GM10248 (cell line): ENCODE data around the gene ZNF197.
"Not testable (repeated sequence)": the region's sequence is repeated elsewhere in the genome, so short reads cannot be mapped to it uniquely, and the experiment has no call there.

Source experiments
- CTCF ChIA-PET: fragments of 300-600 bp; sonication (Branson Sonifier 250); formaldehyde crosslinking; extraction: SDS; loops from one replicate; lab custom pipeline; 2021; ENCODE audit warnings: antibody characterized with exemption; lab: Yijun Ruan, JAX
- POLR2A ChIA-PET: fragments of 350-650 bp; sonication (Branson Sonifier 250); formaldehyde crosslinking; extraction: SDS; loops from one replicate; lab custom pipeline; 2020; ENCODE audit warnings: antibody characterized with exemption; lab: Yijun Ruan, JAX
- DNase-seq: peaks from one replicate; pipeline ENCODE4 v3.0.0; 2012; ENCODE audit errors: extremely low spot score
- CTCF ChIP-seq: IDR thresholded peaks from 2 replicates; pipeline ENCODE4 v1.5.1; 2012; ENCODE audit warnings: mild to moderate bottlenecking, low read depth; ENCODE audit errors: extremely low read depth, missing control alignments, control extremely low read depth

The ZNF197 gene

GRCh38 chr3:44624749-44625480 is at the start of gene ZNF197:
Gene ZNF197 (plus strand): TSS chr3:44625036. CDS start chr3:44629155, 4,119 bp downstream.
- DNase-seq = peak; percentile 79
- POLR2A ChIA-PET = no interaction called here
- no peak for TF ChIP-seq CTCF
- CTCF ChIA-PET = interaction anchor here (0.8 to 1.6 kb wide), 5 partner anchors 10 to 289 kb away, joined by 3 to 4 read pairs (median 4); no protein-coding TSS in a partner anchor

- POLR2A ChIA-PET = no interaction called here
- CTCF ChIA-PET = interaction anchor here (0.9 kb wide), 1 partner anchor 10 kb away, joined by 3 read pairs; no protein-coding TSS in a partner anchor
- no peak for TF ChIP-seq CTCF
- no peak for DNase-seq
Measured at GRCh38 chr3:44576613-44577012, 48.2 kb upstream of the ZNF197 start.

GRCh38 chr3:44577354-44577952 is 47.4 kb upstream of the ZNF197 start:
- DNase-seq, CTCF ChIA-PET, POLR2A ChIA-PET: not testable (repeated sequence)

GRCh38 chr3:44578316-44578715 is 46.5 kb upstream of the ZNF197 start:
- DNase-seq, CTCF ChIA-PET, POLR2A ChIA-PET: not testable (repeated sequence)

- POLR2A ChIA-PET, CTCF ChIA-PET, DNase-seq: not testable (repeated sequence)
Measured at GRCh38 chr3:44578924-44579515, 45.8 kb upstream of the ZNF197 start.

GRCh38 chr3:44579749-44580148 is 45.1 kb upstream of the ZNF197 start:
- DNase-seq, CTCF ChIA-PET, POLR2A ChIA-PET: not testable (repeated sequence)

GRCh38 chr3:44580971-44581370 is 43.9 kb upstream of the ZNF197 start:
- CTCF ChIA-PET, POLR2A ChIA-PET, DNase-seq: not testable (repeated sequence)

GRCh38 chr3:44584646-44585501 is 40.0 kb upstream of the ZNF197 start, which contains the start of gene ZNF660:
Gene ZNF660 (plus strand): TSS chr3:44584964. CDS start chr3:44594194, 9,230 bp downstream.
- no peak for TF ChIP-seq CTCF
- DNase-seq = peak; percentile 72
- POLR2A ChIA-PET = no interaction called here
- CTCF ChIA-PET = no interaction called here
